HepG2 (cell line): ENCODE data around the gene MYL6B. TPM values are rescaled to one million over a fixed set of nuclear protein-coding genes. Genes with fewer than 3 reads are reported as not detected.

Experiments used
- AHDC1 ChIP-seq: sonication (generic); formaldehyde crosslinking; IDR thresholded peaks from 2 replicates; pipeline ENCODE4 v1.5.1; 2020; ENCODE audit warnings: mild to moderate bottlenecking, missing genetic modification reagents, borderline replicate concordance
- CCAR2 ChIP-seq: fragments of 200-400 bp; formaldehyde crosslinking; optimal IDR thresholded peaks from 2 replicates; pipeline ENCODE3; 2018; ENCODE audit warnings: low read depth, mild to moderate bottlenecking, low read length, moderate library complexity
- CENPT ChIP-seq: sonication (generic); formaldehyde crosslinking; IDR thresholded peaks from 2 replicates; pipeline ENCODE4 v1.8.0; 2022; ENCODE audit warnings: low read depth, mild to moderate bottlenecking, moderate library complexity, missing genetic modification reagents
- DMAP1 ChIP-seq: IDR thresholded peaks from 2 replicates; pipeline ENCODE4 v1.6.1; 2016
- EHMT2 ChIP-seq: fragments of 200-600 bp; sonication (generic); IDR thresholded peaks from 2 replicates; pipeline ENCODE4 v1.7.0; 2017; ENCODE audit warnings: antibody characterized with exemption, low read depth, low read length, borderline replicate concordance
- FOXP4 ChIP-seq: sonication (generic); formaldehyde crosslinking; IDR thresholded peaks from 2 replicates; pipeline ENCODE4 v1.4.0; 2020; ENCODE audit warnings: missing genetic modification reagents
- HHEX ChIP-seq: IDR thresholded peaks from 2 replicates; pipeline ENCODE4 v1.6.1; 2016; ENCODE audit warnings: control low read depth
- HMG20A ChIP-seq: IDR thresholded peaks from 2 replicates; pipeline ENCODE4 v1.6.1; 2016; ENCODE audit warnings: borderline replicate concordance
- HNF4G ChIP-seq, 2 experiments: sonication (generic) in 1 of 2; formaldehyde crosslinking in 1 of 2; IDR thresholded peaks; 2 replicates each; pipeline versions ENCODE4 v1.4.0 to v1.6.1; 2011 to 2020; ENCODE audit warnings: borderline replicate concordance in 2 of 2, low read depth in 2 of 2, mild to moderate bottlenecking in 2 of 2, low read length in 1 of 2, missing genetic modification reagents in 1 of 2, moderate library complexity in 1 of 2
- KDM5A ChIP-seq: fragments of 200-600 bp; sonication (generic); IDR thresholded peaks from 2 replicates; pipeline ENCODE4 v1.7.0; 2018; ENCODE audit warnings: antibody characterized with exemption, mild to moderate bottlenecking, low read length, borderline replicate concordance
- PHF8 ChIP-seq: sonication (generic); formaldehyde crosslinking; IDR thresholded peaks from 2 replicates; pipeline ENCODE4 v1.5.0; 2020; ENCODE audit warnings: missing genetic modification reagents
- REXO4 ChIP-seq: sonication (generic); formaldehyde crosslinking; IDR thresholded peaks from 2 replicates; pipeline ENCODE4 v1.8.0; 2022; ENCODE audit warnings: missing genetic modification reagents, mild to moderate bottlenecking, borderline replicate concordance
- SIN3A ChIP-seq: IDR thresholded peaks from 2 replicates; pipeline ENCODE4 v1.6.1; 2011; ENCODE audit warnings: low read depth, mild to moderate bottlenecking, control low read depth, low read length, borderline replicate concordance
- SMAD3 ChIP-seq: sonication (generic); formaldehyde crosslinking; IDR thresholded peaks from 2 replicates; pipeline ENCODE4 v1.4.0; 2020; ENCODE audit warnings: missing genetic modification reagents
- TCF7 ChIP-seq: sonication (generic); IDR thresholded peaks from 2 replicates; pipeline ENCODE4 v1.6.1; 2016; ENCODE audit warnings: antibody characterized with exemption, low read depth
- TSC22D2 ChIP-seq: sonication (generic); formaldehyde crosslinking; IDR thresholded peaks from 2 replicates; pipeline ENCODE4 v1.5.1; 2020; ENCODE audit warnings: missing genetic modification reagents, mild to moderate bottlenecking, borderline replicate concordance
- YY1 ChIP-seq: IDR thresholded peaks from 2 replicates; pipeline ENCODE4 v1.6.1; 2011; ENCODE audit warnings: low read length, low read depth, moderate library complexity, mild to moderate bottlenecking; ENCODE audit not compliant: insufficient read depth, insufficient replicate concordance
- ZBTB3 ChIP-seq: sonication (generic); formaldehyde crosslinking; IDR thresholded peaks from 2 replicates; pipeline ENCODE4 v1.4.0; 2020; ENCODE audit warnings: low read depth, mild to moderate bottlenecking, moderate library complexity, missing genetic modification reagents, borderline replicate concordance
- ZKSCAN5 ChIP-seq: sonication (generic); formaldehyde crosslinking; IDR thresholded peaks from 2 replicates; pipeline ENCODE4 v1.5.1; 2020; ENCODE audit warnings: mild to moderate bottlenecking, missing genetic modification reagents
- ZNF253 ChIP-seq: sonication (generic); formaldehyde crosslinking; IDR thresholded peaks from 2 replicates; pipeline ENCODE4 v1.8.0; 2022; ENCODE audit warnings: mild to moderate bottlenecking, missing genetic modification reagents, borderline replicate concordance
- ZNF569 ChIP-seq: sonication (generic); formaldehyde crosslinking; IDR thresholded peaks from 2 replicates; pipeline ENCODE4 v1.5.0; 2020; ENCODE audit warnings: mild to moderate bottlenecking, missing genetic modification reagents, moderate library complexity, borderline replicate concordance
- ZNF747 ChIP-seq: sonication (generic); formaldehyde crosslinking; IDR thresholded peaks from 2 replicates; pipeline ENCODE4 v1.8.1; 2023; ENCODE audit warnings: missing genetic modification reagents, mild to moderate bottlenecking, borderline replicate concordance
- polyA plus RNA-seq, 8 experiments: library from polyadenylated mRNA; depleted of rRNA in 3 of 8; stranded (reverse) in 7 of 8; unstranded in 1 of 8; fragments of >200 nt; fragmentation: Illumina TruSeq in 4 of 8; extraction: Trizol in 4 of 8; gene quantifications; 2 replicates each; pipeline versions ENCODE4 v1.2.1 to v1.2.3, GENCODE V29; 2011 to 2016; ENCODE audit warnings: low read depth in 4 of 8, missing spikeins in 1 of 8, mixed read lengths in 1 of 8; ENCODE audit not compliant: insufficient read depth in 1 of 8
- total RNA-seq, 5 experiments: library from RNA; depleted of rRNA; stranded (reverse); fragments of >200 nt; fragmentation: Illumina TruSeq; extraction: Trizol; gene quantifications; 2 replicates each; pipeline ENCODE4 v1.2.3, GENCODE V29; 2016; ENCODE audit warnings: low read depth in 1 of 5

Gene MYL6B
- total and polyA plus RNA-seq, 2 of the 13 experiments (the other 11 are each of a cell fraction or from before 2014, with no cell fraction given) = 75.7 to 88.7 TPM

GRCh38 chr12:56127888-56128669, 24.3 kb upstream of the MYL6B start, which contains the start of gene ESYT1 (continued):
- TF ChIP-seq ZKSCAN5 (CRISPR knock-in tag) (no peak), HHEX (CRISPR knock-in tag) (no peak), HNF4G (IDR thresholded peaks at IDR 0.05; ENCODE audit: borderline replicate concordance, low read depth, low read length) (no peak), HNF4G (CRISPR knock-in tag; IDR thresholded peaks at IDR 0.05; ENCODE audit: borderline replicate concordance, low read depth) (no peak), YY1 (no peak), PHF8 (CRISPR knock-in tag) (peak; percentile 78), CENPT (no peak; the same call in 1 of the 2 replicates), AHDC1 (CRISPR knock-in tag) (no peak), ZNF747 (CRISPR knock-in tag) (no peak), KDM5A (no peak; the same call in 1 of the 2 replicates), SIN3A (peak; percentile 26; the same call in 1 of the 2 replicates), HMG20A (CRISPR knock-in tag) (0 out of 2 replicates have a peak, but pooled peaks have one; percentile 1), REXO4 (CRISPR knock-in tag) (no peak), CCAR2 (no peak), DMAP1 (peak; percentile 52), ZNF253 (CRISPR knock-in tag) (no peak), TSC22D2 (CRISPR knock-in tag) (no peak), EHMT2 (no peak), FOXP4 (no peak; the same call in 1 of the 2 replicates), ZBTB3 (peak; percentile 75; the same call in 1 of the 2 replicates), ZNF569 (CRISPR knock-in tag) (0 out of 2 replicates have a peak, but pooled peaks have one; percentile 33), SMAD3 (CRISPR knock-in tag) (no peak), TCF7 (no peak)
